K562 (cell line): ENCODE data around the gene DVL3.

Experiments used
- EZH2 ChIP-seq: IDR thresholded peaks from 2 replicates; pipeline ENCODE4 v1.6.1; 2012; ENCODE audit warnings: low read depth, mild to moderate bottlenecking, inconsistent platforms, low read length, borderline replicate concordance
- KDM5B ChIP-seq: fragments of 200-600 bp; sonication (generic); IDR thresholded peaks from 2 replicates; pipeline ENCODE4 v1.6.1; 2012; ENCODE audit warnings: low read depth, mild to moderate bottlenecking, moderate library complexity, low read length, control low read depth, inconsistent platforms; ENCODE audit not compliant: insufficient replicate concordance
- MCM3 ChIP-seq: fragments of 450-650 bp; IDR thresholded peaks from 2 replicates; pipeline ENCODE4 v1.6.1; 2016
- REST ChIP-seq, 2 experiments: fragments of 450-650 bp; formaldehyde crosslinking in 1 of 2; IDR thresholded peaks; 2 replicates each; pipeline versions ENCODE4 v1.4.0 to v1.6.1; 2014 to 2020; ENCODE audit warnings: mild to moderate bottlenecking in 2 of 2, borderline replicate concordance in 1 of 2, low read depth in 1 of 2
- SMAD3 ChIP-seq: fragments of 450-650 bp; formaldehyde crosslinking; conservative IDR thresholded peaks from 2 replicates; pipeline ENCODE4 v1.4.0; 2020; ENCODE audit warnings: mild to moderate bottlenecking
- ZNF282 ChIP-seq: sonication (generic); formaldehyde crosslinking; IDR thresholded peaks from 2 replicates; pipeline ENCODE4 v1.8.1; 2023; ENCODE audit warnings: missing genetic modification reagents

GRCh38 chr3:184144505-184144904 lies 10.7 kb upstream of the DVL3 start:
- no peak for TF ChIP-seq EZH2
- TF ChIP-seq SMAD3: no peak
- no peak for TF ChIP-seq ZNF282
- no peak for TF ChIP-seq KDM5B
- TF ChIP-seq REST (IDR thresholded peaks at IDR 0.05; ENCODE audit: borderline replicate concordance): no peak
- TF ChIP-seq REST (CRISPR knock-in tag; IDR thresholded peaks at IDR 0.05; ENCODE audit: low read depth): no peak
- no peak for TF ChIP-seq MCM3
